Aorta (tissue), 5 donors: Measurements from ENCODE around the gene TSHZ2. TPM values are rescaled to one million over a fixed set of nuclear protein-coding genes. Genes with fewer than 3 reads are reported as not detected.
"Not testable (repeated sequence)": the region's sequence is repeated elsewhere in the genome, so short reads cannot be mapped to it uniquely, and the experiment has no call there.

Experiments
- ATAC-seq: fragments of 200-7000 bp; cut with Tn5 transposase; one replicate; pipeline ENCODE4 v1.9.1; 2022; ENCODE audit warnings: moderate library complexity; ENCODE audit not compliant: low FRiP score
- DNase-seq, 2 donors: peaks; one replicate each; pipeline ENCODE4 v3.0.0-alpha.2; 2020
- H3K27ac ChIP-seq, 2 donors: one replicate each; pipeline ENCODE4 v1.5.1; 2013; ENCODE audit warnings: low read length in 2 of 2, mild to moderate bottlenecking in 2 of 2, moderate library complexity in 2 of 2, control low read depth in 1 of 2, inconsistent platforms in 1 of 2, low read depth in 1 of 2
- H3K27me3 ChIP-seq, 2 donors: one replicate each; pipeline ENCODE4 v1.6.1; 2013; ENCODE audit warnings: control low read depth in 1 of 2, low read length in 1 of 2, mild to moderate bottlenecking in 1 of 2, moderate library complexity in 1 of 2; ENCODE audit not compliant: insufficient read depth in 2 of 2, control insufficient read depth in 1 of 2
- H3K36me3 ChIP-seq, 2 donors: one replicate each; pipeline ENCODE4 v1.6.1; 2013; ENCODE audit warnings: control low read depth in 1 of 2, low read length in 1 of 2, mild to moderate bottlenecking in 1 of 2; ENCODE audit not compliant: insufficient read depth in 2 of 2, control insufficient read depth in 1 of 2
- H3K4me1 ChIP-seq, 2 donors: one replicate each; pipeline ENCODE4 v1.6.1; 2013; ENCODE audit warnings: low read length in 2 of 2, control low read depth in 1 of 2, mild to moderate bottlenecking in 1 of 2, moderate library complexity in 1 of 2; ENCODE audit not compliant: insufficient read depth in 2 of 2, control insufficient read depth in 1 of 2
- H3K4me3 ChIP-seq, 2 donors: one replicate each; pipeline ENCODE4 v1.5.1; 2013; ENCODE audit warnings: low read length in 2 of 2, control low read depth in 1 of 2, mild to moderate bottlenecking in 1 of 2
- H3K9me3 ChIP-seq: one replicate; pipeline ENCODE4 v1.6.1; 2013; ENCODE audit warnings: mild to moderate bottlenecking, low read length; ENCODE audit not compliant: control insufficient read depth
- WGBS, 2 donors: extraction: QIAGEN DNeasy Blood & Tissue Kit; methylation state at CpG; one replicate each; pipeline ENCODE4 v1.1.7; 2013; 5-methylcytosine and 5-hydroxymethylcytosine counted together
- intact Hi-C, 2 donors: fragments of 100-400 bp; cut with DNase I; formaldehyde crosslinking; loops; one replicate each; pipeline versions ENCODE4 v1.14.2 to v1.15.0; 2022
- polyA plus RNA-seq, 2 donors: library from polyadenylated mRNA; stranded (reverse); fragments of 200-250 nt; gene quantifications; one replicate each; pipeline ENCODE4 v1.2.3, GENCODE V29; 2013
- total RNA-seq, 2 donors: library from RNA; stranded (reverse); fragmentation: NEBNext Ultra II Directional; extraction: Animal tissue kit (Norgen Biotek cat#: 25700); gene quantifications; one replicate each; pipeline ENCODE4 v1.2.1, GENCODE V29; 2021
- donor health status: healthy with polysubstance abuse.
- donor health status: Bipolar disorder and iron deficiency.
- donor health status: DM: no; HTN: no; CAD: no.
- donor health status: DM: no; HTN: no; CAD: no.
- donor health status: DM: yes; HTN: yes; CAD: no.

TSHZ2 gene
- total and polyA plus RNA-seq, 4 donors = 0.08 to 95.4 (median 13.3) TPM

GRCh38 chr20:52966543-52966942 lies 5.6 kb upstream of the TSHZ2 start:
- intact Hi-C loops, H3K36me3 ChIP-seq, ATAC-seq, H3K27ac ChIP-seq, DNase-seq, H3K27me3 ChIP-seq, H3K4me3 ChIP-seq, H3K4me1 ChIP-seq, H3K9me3 ChIP-seq: not testable (repeated sequence)

GRCh38 chr20:52971498-52972189 lies 514 bp upstream of the TSHZ2 start:
- WGBS, 2 donors = 6 to 7% methylated on average over 8 to 16 of the region's 16 CpGs
- H3K27ac ChIP-seq = no peak overlapping the region
- intact Hi-C loops = no loop called here
- H3K36me3 ChIP-seq = no peaks in the 10 kb centered on the region
- DNase-seq (no peak), ATAC-seq (no peak)
- no peak overlapping the region for H3K4me3 ChIP-seq
- H3K9me3 ChIP-seq = no peaks in the 10 kb centered on the region
- peaks cover 0 to 4% of the 10 kb centered on the region in 2 donors for H3K27me3 ChIP-seq
- H3K4me1 ChIP-seq = no peaks in the 10 kb centered on the region

- H3K4me1 ChIP-seq = no peaks in the 10 kb centered on the region
- intact Hi-C loops = no loop called here
- H3K4me3 ChIP-seq = no peak overlapping the region
- ATAC-seq (peak; percentile 49), DNase-seq (peak in 1 of 2 donors; percentile 45)
- peaks cover 0 to 1% of the 10 kb centered on the region in 2 donors for H3K27me3 ChIP-seq
- H3K36me3 ChIP-seq = no peaks in the 10 kb centered on the region
- no peaks in the 10 kb centered on the region for H3K9me3 ChIP-seq
- no peak overlapping the region for H3K27ac ChIP-seq
- WGBS, 2 donors = 2 to 4% methylated on average over 38 to 39 of the region's 39 CpGs
Observed at GRCh38 chr20:52972965-52973819, 1.0 kb downstream of the TSHZ2 start.

GRCh38 chr20:52974179-52974594 lies 2.0 kb downstream of the TSHZ2 start:
- intact Hi-C loops = no loop called here
- Histone ChIP-seq H3K4me3 (no peak overlapping the region), H3K36me3 (no peaks in the 10 kb centered on the region), H3K4me1 (no peaks in the 10 kb centered on the region), H3K27ac (no peak overlapping the region), H3K27me3 (peaks cover 0 to 1% of the 10 kb centered on the region in 2 donors), H3K9me3 (no peaks in the 10 kb centered on the region)
- WGBS, 2 donors = 20 to 30% methylated on average over 5 of the region's 5 CpGs
- DNase-seq (no peak), ATAC-seq (no peak)

GRCh38 chr20:52975029-52975732 lies 3.0 kb downstream of the TSHZ2 start:
- Histone ChIP-seq H3K27me3 (peaks cover 0 to 1% of the 10 kb centered on the region in 2 donors), H3K4me3 (no peak overlapping the region), H3K9me3 (no peaks in the 10 kb centered on the region), H3K27ac (no peak overlapping the region), H3K36me3 (no peaks in the 10 kb centered on the region), H3K4me1 (no peaks in the 10 kb centered on the region)
- ATAC-seq (no peak), DNase-seq (no peak)
- intact Hi-C loops = no loop called here
- WGBS, 2 donors = 65 to 67% methylated on average over 11 of the region's 11 CpGs

- 58 to 81% methylated on average over 3 of the region's 3 CpGs for WGBS, 2 donors
- DNase-seq (no peak), ATAC-seq (no peak)
- H3K36me3 ChIP-seq = no peaks in the 10 kb centered on the region
- H3K27ac ChIP-seq = no peak overlapping the region
- intact Hi-C loops = no loop called here
- H3K9me3 ChIP-seq = no peaks in the 10 kb centered on the region
- no peak overlapping the region for H3K4me3 ChIP-seq
- H3K27me3 ChIP-seq = peaks cover 0 to 1% of the 10 kb centered on the region in 2 donors
- no peaks in the 10 kb centered on the region for H3K4me1 ChIP-seq
Observed at GRCh38 chr20:52975803-52976531, 3.8 kb downstream of the TSHZ2 start.

- WGBS, 2 donors = 12 to 16% methylated on average over 2 of the region's 2 CpGs
- ATAC-seq = no peak
- Histone ChIP-seq H3K36me3 (no peaks in the 10 kb centered on the region), H3K4me1 (no peaks in the 10 kb centered on the region), H3K9me3 (peaks cover 3% of the 10 kb centered on the region), H3K27me3 (peaks cover 0 to 1% of the 10 kb centered on the region in 2 donors), H3K4me3 (no peak overlapping the region), H3K27ac (no peak overlapping the region)
- intact Hi-C loops = no loop called here
- DNase-seq = no peak
Observed at GRCh38 chr20:52978851-52979250, 6.7 kb downstream of the TSHZ2 start.

GRCh38 chr20:52981051-52981450 lies 8.9 kb downstream of the TSHZ2 start:
- intact Hi-C loops = no loop called here
- WGBS, 2 donors = 85 to 89% methylated on average over 8 of the region's 8 CpGs
- DNase-seq = no peak

More at GRCh38 chr20:52981051-52981450, 8.9 kb downstream of the TSHZ2 start:
- Histone ChIP-seq H3K27ac (no peak overlapping the region), H3K9me3 (peaks cover 3% of the 10 kb centered on the region), H3K36me3 (no peaks in the 10 kb centered on the region), H3K4me1 (no peaks in the 10 kb centered on the region), H3K27me3 (no peaks in the 10 kb centered on the region), H3K4me3 (no peak overlapping the region)
- ATAC-seq = no peak
